ENCODE data around the gene ENTHD1.

The ENTHD1 gene

GRCh38 chr22:39719559-39720450 lies 173.8 kb downstream of the ENTHD1 start:
- H3K36me3 ChIP-seq (ENCODE audit: control insufficient read depth in 2 of 2, insufficient read depth in 1 of 2, low read length in 2 of 2), result no peaks in the 10 kb centered on the region
- ChIA-PET POLR2A (no interaction called here), CTCF (no interaction called here)
- TF ChIP-seq ZNF2 (tag by site-specific recombination; IDR thresholded peaks at IDR 0.05), result no peak
- no peak for TF ChIP-seq ZEB2 (tag by site-specific recombination; IDR thresholded peaks at IDR 0.05)
- TF ChIP-seq ZNF571 (tag by site-specific recombination; IDR thresholded peaks at IDR 0.05), result no peak
- no peak for TF ChIP-seq SP3 (tag by site-specific recombination; IDR thresholded peaks at IDR 0.05)
- TF ChIP-seq ZNF473 (tag by site-specific recombination; IDR thresholded peaks at IDR 0.05), result no peak
- no peak for TF ChIP-seq ZNF558 (tag by site-specific recombination; IDR thresholded peaks at IDR 0.05)
- peak; percentile 56 for TF ChIP-seq ZIC2 (tag by site-specific recombination; IDR thresholded peaks at IDR 0.05)
- TF ChIP-seq PRDM10 (tag by site-specific recombination; IDR thresholded peaks at IDR 0.05), result peak; percentile 61; the same call in 1 of the 2 replicates
- H3K4me1 ChIP-seq (ENCODE audit: control insufficient read depth, insufficient read depth, low read length), result 0 out of 2 replicates have a peak, but pooled peaks cover 2% of the 10 kb centered on the region
- no peak overlapping the region for H3K4me3 ChIP-seq (ENCODE audit: low read depth, low read length)
- no peak overlapping the region for H3K27ac ChIP-seq (ENCODE audit: extremely low read depth, low read depth, low read length)
- H3K9me3 ChIP-seq (ENCODE audit: control insufficient read depth, insufficient read depth, low read depth, low read length), result no peaks in the 10 kb centered on the region

- Histone ChIP-seq H3K4me3 (ENCODE audit: low read depth, low read length) (no peak overlapping the region), H3K9me3 (ENCODE audit: control insufficient read depth, insufficient read depth, low read depth, low read length) (no peaks in the 10 kb centered on the region), H3K27ac (ENCODE audit: extremely low read depth, low read depth, low read length) (no peak overlapping the region), H3K36me3 (ENCODE audit: control insufficient read depth in 2 of 2, insufficient read depth in 1 of 2, low read length in 2 of 2) (no peaks in the 10 kb centered on the region), H3K4me1 (ENCODE audit: control insufficient read depth, insufficient read depth, low read length) (0 out of 2 replicates have a peak, but pooled peaks cover under 1% of the 10 kb centered on the region)
- ChIA-PET CTCF (no interaction called here), POLR2A (no interaction called here)
- TF ChIP-seq, protein P1, sequence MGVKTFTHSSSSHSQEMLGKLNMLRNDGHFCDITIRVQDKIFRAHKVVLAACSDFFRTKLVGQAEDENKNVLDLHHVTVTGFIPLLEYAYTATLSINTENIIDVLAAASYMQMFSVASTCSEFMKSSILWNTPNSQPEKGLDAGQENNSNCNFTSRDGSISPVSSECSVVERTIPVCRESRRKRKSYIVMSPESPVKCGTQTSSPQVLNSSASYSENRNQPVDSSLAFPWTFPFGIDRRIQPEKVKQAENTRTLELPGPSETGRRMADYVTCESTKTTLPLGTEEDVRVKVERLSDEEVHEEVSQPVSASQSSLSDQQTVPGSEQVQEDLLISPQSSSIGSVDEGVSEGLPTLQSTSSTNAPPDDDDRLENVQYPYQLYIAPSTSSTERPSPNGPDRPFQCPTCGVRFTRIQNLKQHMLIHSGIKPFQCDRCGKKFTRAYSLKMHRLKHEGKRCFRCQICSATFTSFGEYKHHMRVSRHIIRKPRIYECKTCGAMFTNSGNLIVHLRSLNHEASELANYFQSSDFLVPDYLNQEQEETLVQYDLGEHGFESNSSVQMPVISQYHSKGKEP (tag by site-specific recombination; IDR thresholded peaks at IDR 0.05), result no peak
- TF ChIP-seq ZNF670 (tag by site-specific recombination; IDR thresholded peaks at IDR 0.05; ENCODE audit: low read depth) (no peak), ZNF837 (tag by site-specific recombination; IDR thresholded peaks at IDR 0.05) (no peak), MYNN (tag by site-specific recombination; IDR thresholded peaks at IDR 0.05; ENCODE audit: borderline replicate concordance) (no peak), HOXA7 (CRISPR knock-in tag; IDR thresholded peaks at IDR 0.05; ENCODE audit: borderline replicate concordance) (no peak), ZNF654 (tag by site-specific recombination; IDR thresholded peaks at IDR 0.05; ENCODE audit: low read depth) (no peak)
- TF ChIP-seq, protein P2, sequence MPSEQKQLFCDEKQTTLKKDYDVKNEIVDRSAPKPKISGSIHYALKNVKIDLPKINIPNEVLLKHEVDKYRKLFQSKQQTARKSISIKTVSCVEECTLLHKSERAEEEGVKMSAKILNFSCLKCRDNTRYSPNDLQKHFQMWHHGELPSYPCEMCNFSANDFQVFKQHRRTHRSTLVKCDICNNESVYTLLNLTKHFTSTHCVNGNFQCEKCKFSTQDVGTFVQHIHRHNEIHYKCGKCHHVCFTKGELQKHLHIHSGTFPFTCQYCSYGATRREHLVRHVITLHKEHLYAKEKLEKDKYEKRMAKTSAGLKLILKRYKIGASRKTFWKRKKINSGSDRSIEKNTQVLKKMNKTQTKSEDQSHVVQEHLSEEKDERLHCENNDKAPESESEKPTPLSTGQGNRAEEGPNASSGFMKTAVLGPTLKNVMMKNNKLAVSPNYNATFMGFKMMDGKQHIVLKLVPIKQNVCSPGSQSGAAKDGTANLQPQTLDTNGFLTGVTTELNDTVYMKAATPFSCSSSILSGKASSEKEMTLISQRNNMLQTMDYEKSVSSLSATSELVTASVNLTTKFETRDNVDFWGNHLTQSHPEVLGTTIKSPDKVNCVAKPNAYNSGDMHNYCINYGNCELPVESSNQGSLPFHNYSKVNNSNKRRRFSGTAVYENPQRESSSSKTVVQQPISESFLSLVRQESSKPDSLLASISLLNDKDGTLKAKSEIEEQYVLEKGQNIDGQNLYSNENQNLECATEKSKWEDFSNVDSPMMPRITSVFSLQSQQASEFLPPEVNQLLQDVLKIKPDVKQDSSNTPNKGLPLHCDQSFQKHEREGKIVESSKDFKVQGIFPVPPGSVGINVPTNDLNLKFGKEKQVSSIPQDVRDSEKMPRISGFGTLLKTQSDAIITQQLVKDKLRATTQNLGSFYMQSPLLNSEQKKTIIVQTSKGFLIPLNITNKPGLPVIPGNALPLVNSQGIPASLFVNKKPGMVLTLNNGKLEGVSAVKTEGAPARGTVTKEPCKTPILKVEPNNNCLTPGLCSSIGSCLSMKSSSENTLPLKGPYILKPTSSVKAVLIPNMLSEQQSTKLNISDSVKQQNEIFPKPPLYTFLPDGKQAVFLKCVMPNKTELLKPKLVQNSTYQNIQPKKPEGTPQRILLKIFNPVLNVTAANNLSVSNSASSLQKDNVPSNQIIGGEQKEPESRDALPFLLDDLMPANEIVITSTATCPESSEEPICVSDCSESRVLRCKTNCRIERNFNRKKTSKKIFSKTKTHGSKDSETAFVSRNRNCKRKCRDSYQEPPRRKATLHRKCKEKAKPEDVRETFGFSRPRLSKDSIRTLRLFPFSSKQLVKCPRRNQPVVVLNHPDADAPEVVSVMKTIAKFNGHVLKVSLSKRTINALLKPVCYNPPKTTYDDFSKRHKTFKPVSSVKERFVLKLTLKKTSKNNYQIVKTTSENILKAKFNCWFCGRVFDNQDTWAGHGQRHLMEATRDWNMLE (tag by site-specific recombination; conservative IDR thresholded peaks at IDR 0.05; ENCODE audit: low read depth), result no peak
Measured at GRCh38 chr22:39718921-39719475, 174.6 kb downstream of the ENTHD1 start.
